GM12878 (cell line): Measurements from ENCODE around the gene REXO1. TPM values are rescaled to one million over a fixed set of nuclear protein-coding genes. Genes with fewer than 3 reads are reported as not detected.

Experiments used
- CUX1 ChIP-seq: IDR thresholded peaks from 2 replicates; pipeline ENCODE4 v1.6.1; 2012; ENCODE audit warnings: improper control_type of control experiment, low read depth, low read length; ENCODE audit not compliant: insufficient replicate concordance
- ETV6 ChIP-seq, 2 experiments: fragments of 450-650 bp in 1 of 2; IDR thresholded peaks in 1 of 2; conservative IDR thresholded peaks in 1 of 2; 2 replicates each; pipeline ENCODE4 v1.6.1; 2014; ENCODE audit warnings: antibody characterized with exemption in 1 of 2, borderline replicate concordance in 1 of 2, low read depth in 1 of 2, mild to moderate bottlenecking in 1 of 2, moderate library complexity in 1 of 2
- IKZF1 ChIP-seq: fragments of 450-650 bp; conservative IDR thresholded peaks from 2 replicates; pipeline ENCODE4 v1.6.1; 2017; ENCODE audit warnings: antibody characterized with exemption, mild to moderate bottlenecking
- SUPT20H ChIP-seq: IDR thresholded peaks from 2 replicates; pipeline ENCODE4 v1.6.1; 2011; ENCODE audit warnings: low read depth, mild to moderate bottlenecking, low read length, moderate library complexity, borderline replicate concordance; ENCODE audit not compliant: control insufficient read depth
- ZNF592 ChIP-seq: fragments of 450-650 bp; IDR thresholded peaks from 2 replicates; pipeline ENCODE4 v1.6.1; 2017; ENCODE audit warnings: mild to moderate bottlenecking, moderate library complexity
- polyA plus RNA-seq, 11 experiments: library from polyadenylated mRNA; depleted of rRNA in 4 of 11; unstranded in 6 of 11; stranded (reverse) in 5 of 11; fragments of >200 nt; fragmentation: Nextera tagmentation in 4 of 11; fragmentation: Illumina TruSeq in 1 of 11; extraction: Ambion mirVana in 4 of 11; extraction: Trizol in 1 of 11; gene quantifications; 1 replicate in 1 of 11; 2 replicates in 10 of 11; pipeline versions ENCODE4 v1.2.1 to v1.2.3, GENCODE V29; 2011 to 2016; ENCODE audit warnings: inconsistent platforms in 2 of 11, missing spikeins in 2 of 11, low read depth in 1 of 11
- total RNA-seq, 4 experiments: library from RNA; depleted of rRNA in 3 of 4; stranded (reverse); fragments of >200 nt in 3 of 4; fragmentation: Illumina TruSeq in 1 of 4; extraction: Trizol in 1 of 4; gene quantifications; 2 replicates each; pipeline versions ENCODE4 v1.2.1 to v1.2.3, GENCODE V29; 2013 to 2021
- TF ChIP-seq, protein P1 (sequence below): fragments of 450-650 bp; IDR thresholded peaks from 2 replicates; pipeline ENCODE4 v1.6.1; 2016; ENCODE audit warnings: mild to moderate bottlenecking

Gene REXO1
- total and polyA plus RNA-seq, 10 of the 15 experiments (the other 5 are each of a cell fraction or from before 2014, with no cell fraction given) = 0.03 to 45.2 (median 8.4) TPM

DNA sequence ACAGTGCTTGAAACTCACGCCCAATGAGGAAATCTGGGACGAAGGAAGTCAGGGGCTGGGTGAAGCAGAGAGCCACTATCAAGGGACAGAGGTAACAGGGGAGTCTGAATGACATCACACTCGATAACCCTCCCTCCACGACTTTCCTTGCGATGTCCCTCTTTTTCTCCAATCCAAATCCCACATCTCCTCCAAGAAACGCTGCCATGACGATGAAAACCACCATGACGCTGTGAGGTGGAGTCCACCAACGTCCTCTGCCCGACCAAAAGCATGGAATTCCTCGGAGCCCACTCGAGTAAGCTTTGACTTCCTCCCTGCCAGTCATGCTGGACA is 967 bp downstream of the REXO1 start (continued):
- no peak for TF ChIP-seq CUX1
- TF ChIP-seq, protein P1, sequence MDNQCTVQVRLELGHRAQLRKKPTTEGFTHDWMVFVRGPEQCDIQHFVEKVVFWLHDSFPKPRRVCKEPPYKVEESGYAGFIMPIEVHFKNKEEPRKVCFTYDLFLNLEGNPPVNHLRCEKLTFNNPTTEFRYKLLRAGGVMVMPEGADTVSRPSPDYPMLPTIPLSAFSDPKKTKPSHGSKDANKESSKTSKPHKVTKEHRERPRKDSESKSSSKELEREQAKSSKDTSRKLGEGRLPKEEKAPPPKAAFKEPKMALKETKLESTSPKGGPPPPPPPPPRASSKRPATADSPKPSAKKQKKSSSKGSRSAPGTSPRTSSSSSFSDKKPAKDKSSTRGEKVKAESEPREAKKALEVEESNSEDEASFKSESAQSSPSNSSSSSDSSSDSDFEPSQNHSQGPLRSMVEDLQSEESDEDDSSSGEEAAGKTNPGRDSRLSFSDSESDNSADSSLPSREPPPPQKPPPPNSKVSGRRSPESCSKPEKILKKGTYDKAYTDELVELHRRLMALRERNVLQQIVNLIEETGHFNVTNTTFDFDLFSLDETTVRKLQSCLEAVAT = no peak
- no peak for TF ChIP-seq SUPT20H
- TF ChIP-seq ETV6 (conservative IDR thresholded peaks at IDR 0.05 in 1 of 2, IDR thresholded peaks at IDR 0.05 in 1 of 2; ENCODE audit: borderline replicate concordance in 1 of 2, low read depth in 1 of 2) = no peak
- TF ChIP-seq IKZF1 = no peak
- no peak for TF ChIP-seq ZNF592
- TF ChIP-seq, all 136 proteins: peak for 0
